ENCODE results near the gene POM121L12.

The POM121L12 gene

DNA sequence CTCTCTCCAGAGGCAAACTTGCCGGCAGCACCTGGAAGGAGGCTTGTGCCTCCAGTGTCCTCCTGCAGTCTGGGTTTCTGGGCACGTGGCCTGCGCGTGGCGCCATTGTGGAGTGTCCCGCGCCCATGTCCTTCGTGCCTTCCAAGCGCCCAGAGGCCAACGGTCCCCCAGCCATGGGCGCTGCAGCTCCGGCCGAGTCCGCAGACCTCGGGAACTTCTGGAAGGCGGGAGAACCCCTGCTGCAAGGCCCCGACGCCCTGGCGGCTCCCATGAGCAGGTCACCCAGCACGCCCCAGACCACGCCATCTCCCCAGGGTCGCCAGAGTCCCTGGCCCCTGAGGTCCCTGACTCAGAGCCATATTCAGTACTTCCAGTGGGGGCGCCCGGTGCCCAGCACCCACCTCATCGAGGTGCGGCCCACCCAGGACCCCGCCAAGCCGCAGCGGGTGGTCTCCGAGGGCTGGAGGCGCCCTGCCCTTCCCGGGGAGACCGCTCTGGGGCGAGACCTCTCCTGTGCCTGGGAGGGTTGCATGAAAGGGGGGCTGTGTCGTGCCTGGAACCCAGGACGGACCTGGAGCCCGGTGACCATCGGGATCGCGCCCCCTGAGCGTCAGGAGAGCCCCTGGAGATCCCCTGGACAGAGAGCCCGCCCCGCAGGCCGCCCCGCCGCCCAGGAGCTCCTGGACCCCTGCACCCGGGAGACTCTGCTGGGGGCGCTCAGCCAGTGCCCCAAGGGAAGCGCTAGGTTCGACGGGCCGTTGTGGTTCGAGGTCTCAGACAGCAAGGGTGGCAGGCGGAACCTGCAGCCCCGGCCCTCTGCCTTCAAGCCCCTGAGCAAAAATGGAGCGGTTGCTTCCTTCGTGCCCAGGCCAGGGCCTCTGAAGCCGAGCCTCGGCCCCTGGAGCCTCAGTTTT is at the start of gene POM121L12:
Gene POM121L12, plus strand, starts transcription at position 135 of the 914 bp plus-strand sequence. Its CDS starts 39 bp downstream, at position 174.
- no peaks in the 10 kb centered on the region for H3F3A ChIP-seq (ENCODE audit: control insufficient read depth, insufficient read depth)
- H3K9me2 ChIP-seq (replicated peaks; ENCODE audit: control insufficient read depth, low read length) = no peaks in the 10 kb centered on the region
- no peak within 1 kb of the TSS for H3K4me2 ChIP-seq (ENCODE audit: low read length)
- H3K27me3 ChIP-seq (ENCODE audit: control insufficient read depth, low read length) = no peaks in the 10 kb centered on the region
- peaks cover 11% of the 10 kb centered on the region; the same call in 1 of the 2 replicates for H3K9me3 ChIP-seq (ENCODE audit: control insufficient read depth, insufficient read depth, low read length)
- H3K4me1 ChIP-seq (ENCODE audit: control insufficient read depth, low read length) = no peaks in the 10 kb centered on the region
- H3K79me2 ChIP-seq (ENCODE audit: control insufficient read depth, low read length) = no peaks in the 10 kb centered on the region
- H3K4me3 ChIP-seq (ENCODE audit: low read length) = no peak within 1 kb of the TSS
- H3K27ac ChIP-seq (ENCODE audit: low read depth, low read length) = no peak within 1 kb of the TSS
- TF ChIP-seq EZH2phosphoT487 (IDR thresholded peaks at IDR 0.05; ENCODE audit: borderline replicate concordance, low read length) = no peak
- TF ChIP-seq, protein P1, sequence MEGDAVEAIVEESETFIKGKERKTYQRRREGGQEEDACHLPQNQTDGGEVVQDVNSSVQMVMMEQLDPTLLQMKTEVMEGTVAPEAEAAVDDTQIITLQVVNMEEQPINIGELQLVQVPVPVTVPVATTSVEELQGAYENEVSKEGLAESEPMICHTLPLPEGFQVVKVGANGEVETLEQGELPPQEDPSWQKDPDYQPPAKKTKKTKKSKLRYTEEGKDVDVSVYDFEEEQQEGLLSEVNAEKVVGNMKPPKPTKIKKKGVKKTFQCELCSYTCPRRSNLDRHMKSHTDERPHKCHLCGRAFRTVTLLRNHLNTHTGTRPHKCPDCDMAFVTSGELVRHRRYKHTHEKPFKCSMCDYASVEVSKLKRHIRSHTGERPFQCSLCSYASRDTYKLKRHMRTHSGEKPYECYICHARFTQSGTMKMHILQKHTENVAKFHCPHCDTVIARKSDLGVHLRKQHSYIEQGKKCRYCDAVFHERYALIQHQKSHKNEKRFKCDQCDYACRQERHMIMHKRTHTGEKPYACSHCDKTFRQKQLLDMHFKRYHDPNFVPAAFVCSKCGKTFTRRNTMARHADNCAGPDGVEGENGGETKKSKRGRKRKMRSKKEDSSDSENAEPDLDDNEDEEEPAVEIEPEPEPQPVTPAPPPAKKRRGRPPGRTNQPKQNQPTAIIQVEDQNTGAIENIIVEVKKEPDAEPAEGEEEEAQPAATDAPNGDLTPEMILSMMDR (IDR thresholded peaks at IDR 0.05; ENCODE audit: low read depth, low read length, poor library complexity, severe bottlenecking) = no peak
- H3K36me3 ChIP-seq (ENCODE audit: control insufficient read depth, low read length) = no peaks in the 10 kb centered on the region
- no peaks in the 10 kb centered on the region for H4K20me1 ChIP-seq (ENCODE audit: control insufficient read depth, insufficient read depth, low read depth, low read length)

DNA sequence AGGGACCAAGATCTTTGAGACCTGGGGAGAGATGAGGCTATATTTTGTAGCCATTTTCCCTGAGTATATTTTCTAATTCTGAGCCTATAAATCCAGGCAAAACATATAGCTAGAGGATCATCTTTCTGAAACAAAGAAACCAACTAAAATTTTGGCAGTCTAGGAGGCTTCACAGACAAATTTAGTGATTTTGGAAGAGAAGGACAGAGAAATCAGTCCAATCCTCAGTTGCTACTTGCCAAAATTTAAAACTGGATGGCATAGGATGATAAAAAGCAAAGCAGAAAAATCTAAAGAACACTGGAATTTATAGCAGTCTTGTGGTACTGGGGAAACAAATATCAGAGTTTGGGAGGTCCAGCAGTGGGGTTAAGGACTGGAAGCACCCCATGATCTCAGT is 43.4 kb upstream of the POM121L12 start:
- H3K4me1 ChIP-seq (ENCODE audit: control insufficient read depth, low read length) = no peaks in the 10 kb centered on the region

DNA sequence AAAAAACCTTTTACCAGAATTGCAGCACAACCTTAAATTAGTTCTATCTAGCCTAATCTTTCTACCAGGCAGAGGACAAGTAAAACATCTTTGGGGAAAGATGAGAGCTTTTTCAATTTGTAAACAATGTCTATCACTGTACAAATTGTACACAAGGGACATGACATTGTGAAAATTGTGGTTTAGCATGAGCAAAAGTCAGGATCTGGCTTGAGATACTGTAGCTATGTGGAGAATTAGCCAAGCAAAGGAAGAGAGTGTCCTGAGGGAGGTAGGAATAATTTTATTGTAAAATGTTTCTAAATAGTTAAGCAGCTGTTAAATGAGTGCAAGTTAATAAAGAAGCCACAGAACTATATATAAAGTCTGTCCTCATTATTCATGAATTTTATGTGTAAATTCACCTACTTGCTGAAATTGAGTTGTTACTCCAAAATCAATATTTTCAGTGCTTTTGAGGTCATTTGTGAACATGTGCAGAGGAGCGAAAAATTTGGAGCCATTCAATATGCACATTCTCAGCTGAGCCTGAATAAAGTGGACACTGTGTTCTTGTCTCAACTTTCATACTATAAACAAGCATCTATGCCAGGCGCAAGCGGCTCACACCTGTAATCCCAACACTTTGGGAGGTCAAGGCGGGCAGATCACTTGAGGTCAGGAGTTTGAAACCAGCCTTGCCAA is 42.8 kb upstream of the POM121L12 start:
- TF ChIP-seq, protein P1 (IDR thresholded peaks at IDR 0.05; ENCODE audit: low read depth, low read length, poor library complexity, severe bottlenecking) = no peak
- TF ChIP-seq EZH2phosphoT487 (IDR thresholded peaks at IDR 0.05; ENCODE audit: borderline replicate concordance, low read length) = no peak
- H3K27ac ChIP-seq (ENCODE audit: low read depth, low read length) = no peak overlapping the region
- H3K4me3 ChIP-seq (ENCODE audit: low read length) = no peak overlapping the region
- peaks cover 2% of the 10 kb centered on the region; the same call in 1 of the 2 replicates for H3K9me3 ChIP-seq (ENCODE audit: control insufficient read depth, insufficient read depth, low read length)
- H4K20me1 ChIP-seq (ENCODE audit: control insufficient read depth, insufficient read depth, low read depth, low read length) = no peaks in the 10 kb centered on the region
- no peaks in the 10 kb centered on the region for H3K27me3 ChIP-seq (ENCODE audit: control insufficient read depth, low read length)
- H3K4me2 ChIP-seq (ENCODE audit: low read length) = no peak overlapping the region
- H3K4me1 ChIP-seq (ENCODE audit: control insufficient read depth, low read length) = no peaks in the 10 kb centered on the region
- H3F3A ChIP-seq (ENCODE audit: control insufficient read depth, insufficient read depth) = no peaks in the 10 kb centered on the region
- H3K36me3 ChIP-seq (ENCODE audit: control insufficient read depth, low read length) = no peaks in the 10 kb centered on the region
- H3K79me2 ChIP-seq (ENCODE audit: control insufficient read depth, low read length) = no peaks in the 10 kb centered on the region
- no peaks in the 10 kb centered on the region for H3K9me2 ChIP-seq (replicated peaks; ENCODE audit: control insufficient read depth, low read length)

More for the DNA sequence above, 43.4 kb upstream of the POM121L12 start:
- Histone ChIP-seq H3K79me2 (ENCODE audit: control insufficient read depth, low read length) (no peaks in the 10 kb centered on the region), H4K20me1 (ENCODE audit: control insufficient read depth, insufficient read depth, low read depth, low read length) (no peaks in the 10 kb centered on the region), H3K9me2 (replicated peaks; ENCODE audit: control insufficient read depth, low read length) (no peaks in the 10 kb centered on the region), H3K27me3 (ENCODE audit: control insufficient read depth, low read length) (no peaks in the 10 kb centered on the region), H3K9me3 (ENCODE audit: control insufficient read depth, insufficient read depth, low read length) (peaks cover 2% of the 10 kb centered on the region; the same call in 1 of the 2 replicates), H3F3A (ENCODE audit: control insufficient read depth, insufficient read depth) (no peaks in the 10 kb centered on the region), H3K4me3 (ENCODE audit: low read length) (no peak overlapping the region), H3K27ac (ENCODE audit: low read depth, low read length) (no peak overlapping the region), H3K36me3 (ENCODE audit: control insufficient read depth, low read length) (no peaks in the 10 kb centered on the region), H3K4me2 (ENCODE audit: low read length) (no peak overlapping the region)
- TF ChIP-seq EZH2phosphoT487 (IDR thresholded peaks at IDR 0.05; ENCODE audit: borderline replicate concordance, low read length) = no peak
- TF ChIP-seq, protein P1 (IDR thresholded peaks at IDR 0.05; ENCODE audit: low read depth, low read length, poor library complexity, severe bottlenecking) = no peak
